ENCODE results near the gene PCSK7. TPM values are rescaled to one million over a fixed set of nuclear protein-coding genes. Genes with fewer than 3 reads are reported as not detected.

The PCSK7 gene
- total RNA-seq, 2 experiments from 2014 or later, result 98.8 to 107 TPM

DNA sequence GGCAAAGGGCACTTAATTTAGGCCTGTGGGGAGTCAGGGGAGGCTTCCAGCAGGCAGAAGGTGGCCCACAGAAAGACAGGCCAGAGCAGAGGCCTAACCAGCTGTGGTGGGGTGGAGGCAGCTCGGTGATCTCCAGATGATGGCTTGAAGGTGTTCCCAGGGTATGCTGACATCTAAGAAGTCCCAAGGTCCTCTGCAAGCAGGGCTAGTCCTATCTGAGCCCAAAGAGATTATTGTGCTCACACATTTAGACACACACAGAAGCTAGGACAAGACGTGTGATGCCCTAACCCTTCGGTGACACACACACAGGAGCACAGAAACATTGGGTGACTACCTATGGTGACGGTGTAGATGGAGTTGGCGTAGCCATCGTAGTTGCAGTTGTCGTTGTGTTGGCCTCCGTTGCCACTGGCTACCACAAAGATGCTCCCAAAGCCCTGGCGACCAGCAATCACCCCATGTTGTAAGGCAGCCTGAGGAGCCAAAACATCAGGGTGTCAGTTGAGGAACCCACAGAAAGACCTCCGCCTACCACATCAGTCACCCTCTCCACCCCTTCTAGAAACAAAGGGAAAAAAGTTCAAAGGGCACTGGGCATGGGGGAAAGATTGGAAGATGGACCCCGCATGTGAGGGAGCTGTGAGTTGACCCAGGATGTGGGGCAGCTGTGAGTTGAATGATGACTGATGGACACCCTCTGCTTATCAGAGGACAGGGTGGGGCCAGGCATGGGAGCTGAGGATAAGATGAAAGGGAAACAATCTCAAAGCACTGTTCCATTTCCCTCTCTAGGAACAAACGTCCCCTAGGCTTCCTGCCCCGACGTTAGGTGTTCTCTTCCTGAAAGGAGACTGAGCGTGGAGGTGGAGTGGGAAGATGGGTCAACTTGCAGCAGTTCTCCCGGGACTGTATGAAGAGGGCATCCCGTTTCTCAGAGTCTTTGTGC lies 7.9 kb downstream of the PCSK7 start:
- Mint-ChIP-seq H3K27ac (no peak overlapping the region), H3K4me3 (no peak overlapping the region), H3K9me3 (no peaks in the 10 kb centered on the region), H3K27me3 (no peaks in the 10 kb centered on the region), H3K36me3 (ENCODE audit: low read depth) (peaks cover 60% of the 10 kb centered on the region), H3K4me1 (ENCODE audit: low read depth) (peaks cover 16% of the 10 kb centered on the region)
- TF ChIP-seq, protein P1, sequence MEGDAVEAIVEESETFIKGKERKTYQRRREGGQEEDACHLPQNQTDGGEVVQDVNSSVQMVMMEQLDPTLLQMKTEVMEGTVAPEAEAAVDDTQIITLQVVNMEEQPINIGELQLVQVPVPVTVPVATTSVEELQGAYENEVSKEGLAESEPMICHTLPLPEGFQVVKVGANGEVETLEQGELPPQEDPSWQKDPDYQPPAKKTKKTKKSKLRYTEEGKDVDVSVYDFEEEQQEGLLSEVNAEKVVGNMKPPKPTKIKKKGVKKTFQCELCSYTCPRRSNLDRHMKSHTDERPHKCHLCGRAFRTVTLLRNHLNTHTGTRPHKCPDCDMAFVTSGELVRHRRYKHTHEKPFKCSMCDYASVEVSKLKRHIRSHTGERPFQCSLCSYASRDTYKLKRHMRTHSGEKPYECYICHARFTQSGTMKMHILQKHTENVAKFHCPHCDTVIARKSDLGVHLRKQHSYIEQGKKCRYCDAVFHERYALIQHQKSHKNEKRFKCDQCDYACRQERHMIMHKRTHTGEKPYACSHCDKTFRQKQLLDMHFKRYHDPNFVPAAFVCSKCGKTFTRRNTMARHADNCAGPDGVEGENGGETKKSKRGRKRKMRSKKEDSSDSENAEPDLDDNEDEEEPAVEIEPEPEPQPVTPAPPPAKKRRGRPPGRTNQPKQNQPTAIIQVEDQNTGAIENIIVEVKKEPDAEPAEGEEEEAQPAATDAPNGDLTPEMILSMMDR (IDR thresholded peaks at IDR 0.05), result no peak
- ATAC-seq, result no peak
- intact Hi-C loops (cut with micrococcal nuclease), result no loop called here
- DNase-seq, result no peak
- ChIA-PET POLR2A (interaction anchor here (0.6 to 2.0 kb wide), 4 partner anchors 44 to 369 kb away, joined by 3 to 6 read pairs (median 4); partner anchors contain the start of genes PAFAH1B2 and SIDT2), CTCF (interaction anchor here (0.9 to 11.6 kb wide), 5 partner anchors 29 to 118 kb away, joined by 3 to 125 read pairs (median 3); partner anchors contain the start of gene SIDT2)

DNA sequence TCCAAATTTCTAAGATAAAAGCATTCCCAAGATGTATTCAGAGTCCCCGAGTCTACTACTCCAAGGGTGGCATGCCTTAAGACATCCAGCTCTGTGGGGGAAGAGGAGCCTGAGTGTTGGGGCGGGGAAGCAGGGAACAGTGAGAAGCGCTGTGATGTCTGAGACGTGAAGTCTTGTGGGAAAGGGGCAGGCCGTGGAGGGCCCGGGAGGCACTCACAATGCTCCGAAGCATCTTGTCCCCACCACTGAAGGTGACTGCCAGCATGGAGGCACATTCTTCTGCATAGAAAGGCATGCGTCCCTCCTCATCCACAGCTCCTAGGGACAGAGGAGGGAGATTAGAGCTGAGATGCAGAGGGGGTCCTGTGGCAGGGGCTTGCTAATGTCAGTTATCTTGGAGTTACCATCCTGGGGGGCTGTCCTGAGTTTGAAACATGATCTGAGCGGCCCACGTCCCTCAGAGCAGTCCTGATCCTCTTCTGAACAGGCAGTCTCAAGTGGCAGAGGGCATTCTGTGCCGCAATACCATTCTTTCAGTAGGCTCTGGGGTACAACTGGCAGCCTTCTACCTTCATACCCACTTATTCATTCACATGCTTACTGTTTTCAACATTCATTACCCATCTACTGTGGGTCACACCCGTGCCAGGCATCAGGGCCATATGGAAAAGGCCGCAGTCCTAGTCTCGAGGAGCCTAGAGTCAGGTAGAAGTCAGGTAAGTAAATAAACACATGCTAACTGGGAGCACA lies 8.7 kb downstream of the PCSK7 start:
- Mint-ChIP-seq H3K36me3 (ENCODE audit: low read depth) (peaks cover 61% of the 10 kb centered on the region), H3K27ac (no peak overlapping the region), H3K4me3 (no peak overlapping the region), H3K9me3 (no peaks in the 10 kb centered on the region), H3K27me3 (no peaks in the 10 kb centered on the region), H3K4me1 (ENCODE audit: low read depth) (peaks cover 10% of the 10 kb centered on the region)
- intact Hi-C loops (cut with micrococcal nuclease), result no loop called here
- ChIA-PET POLR2A (interaction anchor here (0.6 to 2.0 kb wide), 3 partner anchors 44 to 368 kb away, joined by 3 to 6 read pairs (median 3); partner anchors contain the start of gene PAFAH1B2), CTCF (interaction anchor here (0.9 to 2.2 kb wide), 2 partner anchors 43 to 118 kb away, joined by 3 to 19 read pairs; no protein-coding TSS in a partner anchor)
- no peak for ATAC-seq
- TF ChIP-seq, protein P1 (IDR thresholded peaks at IDR 0.05), result no peak
- DNase-seq, result no peak

DNA sequence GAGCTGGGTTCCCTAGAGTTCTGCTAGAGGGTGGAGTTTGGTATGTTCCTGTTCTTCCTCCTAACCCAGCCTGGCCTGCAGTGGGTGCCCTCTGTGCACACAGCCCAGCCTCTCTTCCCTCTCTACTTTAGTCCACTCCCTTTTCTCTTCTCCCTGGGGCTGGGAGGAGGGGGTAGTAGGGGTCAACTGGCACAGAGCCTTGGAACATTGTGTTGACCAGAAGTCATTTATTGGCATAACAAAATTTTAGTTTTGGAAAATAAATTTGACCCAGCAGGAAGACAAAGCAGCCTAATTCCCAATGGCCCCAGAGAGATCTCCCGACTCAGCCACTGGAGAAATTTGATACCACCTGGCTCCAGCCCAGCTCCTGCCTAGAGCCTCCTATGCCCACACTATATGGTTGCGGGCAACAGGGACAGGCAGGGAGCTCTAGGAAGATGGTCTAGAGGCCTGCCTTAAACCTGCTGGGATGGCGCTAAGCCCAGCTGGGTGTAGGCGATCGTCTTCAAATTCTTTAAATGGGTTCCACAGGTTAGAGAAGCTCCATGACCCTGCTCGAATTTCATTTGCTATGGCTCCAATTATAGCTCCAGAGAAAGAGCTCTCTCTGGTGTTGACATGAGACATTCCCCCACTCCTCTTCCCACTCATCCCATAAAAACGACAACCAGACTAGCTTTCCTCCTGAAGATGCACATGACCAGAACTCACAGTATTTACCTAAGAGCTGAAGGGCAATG lies 9.9 kb downstream of the PCSK7 start:
- peaks cover 8% of the 10 kb centered on the region for H3K4me1 Mint-ChIP-seq (ENCODE audit: low read depth)
- no peak overlapping the region for H3K27ac Mint-ChIP-seq
- intact Hi-C loops (cut with micrococcal nuclease), result no loop called here
- ChIA-PET POLR2A (interaction anchor here (0.6 to 3.6 kb wide), 5 partner anchors 9 to 935 kb away, joined by 3 to 21 read pairs (median 6); partner anchors contain the start of gene PAFAH1B2), CTCF (interaction anchor here (2.2 kb wide), 1 partner anchor 41 kb away, joined by 19 read pairs; no protein-coding TSS in a partner anchor)
- TF ChIP-seq, protein P1 (IDR thresholded peaks at IDR 0.05), result no peak
- H3K27me3 Mint-ChIP-seq, result no peaks in the 10 kb centered on the region
- ATAC-seq, result no peak
- no peak overlapping the region for H3K4me3 Mint-ChIP-seq
- H3K36me3 Mint-ChIP-seq (ENCODE audit: low read depth), result peaks cover 58% of the 10 kb centered on the region
- DNase-seq, result no peak
- no peaks in the 10 kb centered on the region for H3K9me3 Mint-ChIP-seq

DNA sequence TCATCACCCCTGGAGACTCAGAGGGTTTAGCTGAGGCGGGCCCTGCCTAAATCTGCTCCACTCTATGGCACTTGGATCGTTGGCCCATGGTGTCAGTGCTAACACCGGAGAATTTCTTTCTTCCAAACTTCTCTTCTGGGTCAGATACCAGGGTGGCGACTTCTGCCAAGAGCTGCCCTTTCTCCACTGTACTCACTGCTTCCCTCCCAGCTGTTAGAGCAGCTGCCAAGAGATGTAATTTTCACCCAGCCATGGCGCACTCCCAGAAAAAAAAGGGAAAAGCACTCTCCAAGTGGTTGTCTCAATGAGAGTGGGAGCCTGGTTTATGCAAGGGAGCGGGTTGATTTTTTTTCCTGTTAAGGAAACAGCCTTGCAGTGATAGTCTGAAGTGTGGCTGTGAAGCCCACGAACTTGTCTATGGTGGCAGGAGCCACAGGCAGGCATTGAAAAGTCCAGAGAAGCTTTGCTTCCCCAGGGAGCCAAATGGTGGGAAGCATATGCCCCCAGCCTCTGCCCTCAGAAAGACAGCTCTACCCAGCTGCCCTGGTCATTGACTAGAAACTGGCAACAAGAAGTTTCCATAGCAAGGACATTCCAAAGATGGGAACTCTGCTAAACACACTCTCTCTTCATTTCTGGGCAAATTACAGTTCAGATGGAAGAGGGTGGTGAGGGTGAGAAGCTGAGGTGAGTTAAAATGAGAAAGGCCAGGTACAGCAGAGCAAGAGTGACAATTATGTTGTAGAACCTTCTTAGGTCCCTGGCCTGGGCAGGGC lies 10.7 kb downstream of the PCSK7 start:
- Mint-ChIP-seq H3K36me3 (ENCODE audit: low read depth) (peaks cover 56% of the 10 kb centered on the region), H3K4me3 (no peak overlapping the region), H3K27me3 (no peaks in the 10 kb centered on the region), H3K4me1 (ENCODE audit: low read depth) (peaks cover 4% of the 10 kb centered on the region), H3K9me3 (no peaks in the 10 kb centered on the region), H3K27ac (no peak overlapping the region)
- intact Hi-C loops (cut with micrococcal nuclease), result no loop called here
- POLR2A ChIA-PET, result interaction anchor here (1.0 to 3.6 kb wide), 5 partner anchors 9 to 77 kb away, joined by 3 to 21 read pairs (median 6); partner anchors contain the start of gene PAFAH1B2
- DNase-seq (no peak), ATAC-seq (no peak)
- CTCF ChIA-PET, result interaction anchor here (1.1 to 2.2 kb wide), 3 partner anchors 9 to 41 kb away, joined by 4 to 19 read pairs (median 4); no protein-coding TSS in a partner anchor
- TF ChIP-seq, protein P1 (IDR thresholded peaks at IDR 0.05), result no peak
